AML-193 (cell line): Measurements from ENCODE around the gene DHX15.
"Not testable (repeated sequence)": the region's sequence is repeated elsewhere in the genome, so short reads cannot be mapped to it uniquely, and the experiment has no call there.

ENCODE experiments used
- DNase-seq, 2 experiments: peaks; one replicate each; lab custom pipeline; 2025; lab: John Stamatoyannopoulos, UW

DHX15 gene

GRCh38 chr4:24544208-24544988 lies 40.0 kb downstream of the DHX15 start:
- no peak for DNase-seq

DNA sequence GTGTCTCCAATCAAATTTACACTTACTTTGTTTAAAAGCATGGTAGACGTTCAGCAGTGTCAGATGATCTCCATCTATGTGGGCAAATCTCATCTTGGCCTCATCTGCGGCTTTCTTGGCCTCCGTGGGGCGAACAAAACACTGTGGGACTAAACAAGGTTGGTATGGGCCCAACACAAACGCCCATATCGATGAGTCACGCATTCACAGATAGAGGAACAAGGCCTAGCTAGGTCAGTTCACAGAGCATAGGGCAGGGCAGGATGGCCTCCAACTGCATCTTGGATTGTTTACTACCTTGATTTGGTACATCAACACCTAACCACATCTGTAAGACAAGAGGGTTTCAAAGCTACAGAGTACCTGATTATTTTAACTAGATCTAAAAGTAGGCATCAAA lies 47.3 kb downstream of the DHX15 start:
- no peak for DNase-seq

DNA sequence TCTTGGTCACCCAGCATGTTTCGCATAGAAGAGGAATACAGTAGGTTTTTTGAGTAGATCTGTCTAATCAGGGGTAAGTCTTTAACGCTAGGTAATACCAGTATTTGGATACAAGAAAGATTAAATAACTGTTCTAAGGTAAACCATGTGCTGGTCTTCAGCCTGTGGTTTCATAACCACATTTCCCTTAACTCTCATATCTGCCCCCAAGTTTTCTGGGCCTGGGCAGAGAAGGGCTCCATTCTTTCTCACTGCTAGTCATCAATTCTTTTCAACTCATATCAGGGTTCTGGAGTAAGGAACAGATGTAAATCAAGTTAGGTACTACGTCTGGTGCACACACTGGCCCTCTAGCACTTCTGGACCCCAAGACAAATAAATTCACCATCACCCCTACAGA lies 49.0 kb downstream of the DHX15 start:
- DNase-seq: no peak

DNA sequence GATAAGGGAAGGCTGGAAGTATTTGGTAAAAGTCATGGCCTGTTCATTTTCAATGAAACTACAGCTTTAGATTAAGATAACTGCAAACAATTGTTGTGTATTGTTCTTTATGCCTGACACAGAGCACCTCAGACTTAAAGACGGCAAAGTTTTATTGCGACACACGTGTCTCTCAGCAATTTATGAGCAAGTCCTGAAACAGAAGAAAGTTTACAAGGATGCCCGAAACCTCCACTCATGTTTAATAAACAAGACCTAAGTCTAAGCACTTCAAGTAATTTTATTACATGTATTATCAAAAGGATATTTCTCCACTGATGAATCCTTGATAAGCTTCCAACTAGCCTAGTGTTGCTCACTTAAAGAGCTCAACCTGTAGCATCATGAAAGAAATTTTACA lies 51.0 kb downstream of the DHX15 start:
- DNase-seq: no peak

DNA sequence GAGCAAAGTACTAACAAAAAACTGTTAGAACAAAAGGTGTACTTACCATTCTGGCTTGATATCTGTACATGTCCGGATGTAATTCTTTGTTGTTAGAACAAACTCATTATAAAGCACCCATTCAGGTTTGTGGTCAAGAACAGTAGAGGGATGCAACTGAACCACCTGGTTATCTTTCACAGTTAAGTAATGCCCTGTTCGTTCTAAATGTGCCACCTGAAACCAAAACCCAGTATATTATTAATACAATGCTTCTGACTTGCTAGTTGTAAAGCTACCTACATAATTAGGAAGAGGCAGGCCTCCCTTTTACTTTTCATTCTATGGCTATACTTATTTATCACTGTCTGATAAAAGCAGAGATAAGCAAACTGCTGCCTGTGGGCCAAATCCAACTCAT lies 54.8 kb downstream of the DHX15 start:
- no peak for DNase-seq

- DNase-seq: no peak
These were observed 57.0 kb downstream of the DHX15 start for GRCh38 chr4:24527371-24527770.

DNA sequence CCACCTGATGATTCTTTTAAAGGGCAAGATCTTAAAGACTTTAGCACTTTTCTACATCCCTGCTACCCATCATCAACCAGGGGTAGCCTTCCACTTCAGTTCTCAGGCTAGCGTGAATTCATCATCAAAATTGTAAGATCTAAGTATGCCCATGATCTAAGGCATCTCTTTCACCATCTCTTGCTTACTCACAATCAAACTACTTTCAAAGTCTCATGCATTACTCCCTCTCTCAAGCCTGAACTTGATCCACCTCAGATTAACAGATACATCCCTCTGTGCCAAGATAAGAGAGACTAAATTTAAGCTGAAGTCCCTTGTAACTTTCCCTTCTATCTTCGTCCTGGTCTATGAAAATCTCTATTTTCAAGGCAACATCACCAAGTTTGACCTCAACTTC lies 62.8 kb downstream of the DHX15 start:
- DNase-seq: no peak

DNA sequence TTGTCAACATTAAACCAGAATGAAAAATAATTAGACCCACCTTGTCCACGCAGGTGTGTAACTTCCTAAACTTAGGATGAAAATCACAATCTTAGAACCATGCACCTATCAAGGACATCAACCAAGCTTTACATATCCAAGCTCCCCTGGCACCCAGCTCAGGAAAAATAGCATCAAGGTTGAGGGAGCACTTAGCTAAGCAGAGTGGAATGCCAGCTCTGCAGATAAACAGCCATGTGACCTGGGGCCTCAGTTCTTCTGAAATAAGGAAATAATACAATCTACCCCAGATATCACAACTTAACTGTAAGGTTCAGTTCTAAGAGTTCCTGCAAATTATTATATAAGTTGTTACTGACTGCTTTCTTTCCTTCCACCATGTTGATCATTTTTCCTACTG lies 64.7 kb downstream of the DHX15 start:
- DNase-seq: no peak

DNA sequence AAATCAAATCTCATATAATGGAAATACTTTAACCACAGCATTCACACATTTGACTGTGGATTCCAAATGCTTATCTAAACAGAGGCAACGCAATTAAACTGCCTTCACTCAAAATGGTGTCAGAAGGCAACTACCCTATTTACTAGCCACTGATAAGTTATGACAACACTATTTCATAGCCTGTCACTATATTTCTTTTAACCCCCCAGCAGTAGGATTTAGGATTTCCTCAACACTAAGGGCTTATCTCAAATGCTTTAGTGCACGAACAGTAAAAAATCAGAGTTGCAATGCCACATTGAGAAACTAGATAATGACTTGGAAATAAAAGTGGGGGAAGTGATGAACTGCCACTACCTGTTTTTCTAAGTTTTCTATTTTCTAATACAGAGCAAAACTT lies 66.7 kb downstream of the DHX15 start:
- no peak for DNase-seq

DNA sequence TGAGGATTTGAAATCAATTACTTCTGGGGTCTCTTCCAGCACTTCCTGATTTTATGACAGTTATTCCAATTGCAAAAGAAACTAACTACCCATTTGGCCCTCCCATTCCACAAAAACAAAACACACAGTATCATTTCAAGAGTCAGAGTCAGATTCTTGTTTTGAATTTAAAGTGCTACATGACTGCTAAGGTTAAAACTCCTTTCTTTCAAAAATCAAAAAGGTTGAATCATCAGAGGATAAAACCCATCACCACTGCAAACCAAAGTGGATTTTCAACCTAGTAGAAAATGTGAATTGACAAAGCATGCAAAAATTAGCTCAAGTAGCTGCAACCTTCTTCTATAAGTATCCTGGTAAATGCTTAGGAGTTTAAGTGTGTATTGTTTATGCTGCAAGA lies 67.4 kb downstream of the DHX15 start:
- no peak for DNase-seq

DNA sequence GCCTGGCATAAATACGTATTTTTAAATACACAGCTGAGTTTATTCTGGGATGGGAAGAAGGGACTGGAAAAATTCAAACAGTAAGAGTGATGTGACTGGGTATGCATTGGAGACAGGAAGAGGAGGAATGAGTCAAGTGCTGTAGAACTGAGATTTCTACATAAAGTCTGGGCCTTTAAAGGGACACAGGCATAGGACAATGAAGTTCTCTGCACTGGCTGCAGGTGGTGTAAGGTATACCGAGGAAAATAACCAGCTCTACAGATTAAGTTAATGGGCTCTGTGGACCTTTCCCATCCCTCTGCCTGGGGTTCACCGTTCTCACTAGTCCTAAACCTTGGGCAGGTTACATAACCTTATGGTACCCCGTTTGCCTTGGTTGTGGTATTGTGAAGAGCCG lies 68.7 kb downstream of the DHX15 start:
- no peak for DNase-seq

GRCh38 chr4:24514808-24515207 lies 69.5 kb downstream of the DHX15 start:
- DNase-seq: no peak

- DNase-seq: no peak
These were observed 70.6 kb downstream of the DHX15 start for GRCh38 chr4:24513718-24514117.

DNA sequence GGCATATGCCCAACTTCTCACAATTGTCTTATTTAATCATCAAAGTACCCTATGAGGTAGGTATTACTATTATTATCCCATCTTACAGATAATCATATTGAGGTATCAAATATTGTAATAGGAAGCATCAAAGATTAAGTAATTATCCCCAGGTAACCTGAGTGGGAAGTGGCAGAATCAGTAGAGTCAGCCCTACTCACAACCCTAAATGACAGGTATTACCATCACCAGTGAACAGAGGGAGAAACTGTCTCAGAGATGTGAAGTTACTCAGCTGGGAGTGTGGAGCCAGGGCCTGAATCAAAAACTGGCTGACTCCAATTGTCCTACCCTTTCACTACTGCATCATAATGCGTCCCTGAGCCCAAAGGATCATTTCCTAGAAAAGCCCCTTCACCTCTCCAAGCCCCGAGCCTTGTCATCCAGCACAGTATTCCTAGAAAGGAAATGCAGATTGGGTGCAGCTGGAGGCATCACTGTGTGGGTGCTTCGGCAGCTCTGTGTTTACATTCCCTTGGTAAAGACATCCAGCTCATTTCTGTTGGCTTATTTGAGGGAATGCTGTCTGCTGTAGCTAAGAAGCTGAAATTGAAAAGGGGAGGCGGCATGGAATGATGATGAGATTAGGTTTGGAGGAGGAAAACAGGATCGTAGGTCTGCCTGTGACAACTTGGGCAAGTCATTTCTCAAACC lies 72.8 kb downstream of the DHX15 start:
- no peak for DNase-seq

- no peak for DNase-seq
These were observed 74.3 kb downstream of the DHX15 start for GRCh38 chr4:24510091-24510490.

DNA sequence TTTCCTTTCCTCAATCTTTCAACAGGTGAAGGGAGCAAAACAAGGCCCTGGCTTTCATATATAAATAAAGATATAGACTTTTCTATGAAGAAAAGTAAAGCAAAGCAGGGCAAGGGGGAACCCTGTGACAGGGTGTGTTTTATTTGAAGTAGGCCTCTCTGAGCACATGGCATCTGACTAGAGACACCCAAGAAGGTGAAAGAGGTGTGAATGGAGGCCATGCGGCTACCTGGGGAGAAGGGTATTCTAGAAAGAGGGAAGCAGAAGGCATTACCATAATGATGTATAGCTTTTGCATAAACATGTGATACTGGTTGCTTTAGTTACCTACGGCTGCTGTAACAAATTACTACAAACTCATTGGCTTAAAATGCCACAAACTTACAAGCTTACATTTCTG lies 75.8 kb downstream of the DHX15 start:
- no peak for DNase-seq

- DNase-seq: no peak
These were observed 76.9 kb downstream of the DHX15 start for GRCh38 chr4:24507439-24507838.

DNA sequence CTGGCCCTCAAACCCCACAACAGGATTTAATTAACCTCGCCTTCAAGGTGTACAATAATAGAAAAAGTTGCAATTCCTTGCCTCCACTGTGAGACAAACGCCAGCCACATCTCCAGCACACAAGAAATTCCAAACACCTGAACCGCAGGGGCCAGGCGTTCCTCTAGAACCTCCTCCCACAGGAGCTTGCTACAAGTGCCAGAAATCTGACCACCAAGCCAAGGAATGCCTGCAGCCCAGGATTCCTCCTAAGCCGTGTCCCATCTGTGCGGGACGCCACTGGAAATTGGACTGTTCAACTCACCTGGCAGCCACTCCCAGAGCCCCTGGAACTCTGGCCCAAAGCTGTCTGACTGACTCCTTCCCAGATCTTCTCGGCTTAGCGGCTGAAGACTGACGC lies 81.3 kb downstream of the DHX15 start:
- DNase-seq: not testable (repeated sequence)

GRCh38 chr4:24497221-24497620 lies 87.1 kb downstream of the DHX15 start:
- DNase-seq: no peak

DNA sequence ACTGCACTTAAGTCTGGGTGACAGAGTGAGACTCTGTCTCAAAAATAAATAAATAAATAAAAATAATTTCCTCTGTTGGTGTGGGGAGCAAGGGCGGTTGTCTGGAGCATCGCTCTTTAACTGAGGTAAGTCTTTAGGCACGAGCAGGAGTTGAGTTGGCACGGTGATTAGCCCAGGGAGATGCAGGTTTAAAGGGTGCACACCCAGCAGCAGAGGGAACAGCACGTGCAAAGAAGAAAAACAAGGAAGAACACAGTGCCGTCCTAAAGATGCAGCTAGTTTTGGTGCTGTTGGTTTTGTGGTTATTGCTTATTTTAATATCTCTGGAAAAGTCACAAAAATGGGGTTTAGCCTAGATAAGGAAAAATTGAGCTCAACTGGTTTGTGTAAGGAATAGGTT lies 87.8 kb downstream of the DHX15 start:
- no peak for DNase-seq

DNA sequence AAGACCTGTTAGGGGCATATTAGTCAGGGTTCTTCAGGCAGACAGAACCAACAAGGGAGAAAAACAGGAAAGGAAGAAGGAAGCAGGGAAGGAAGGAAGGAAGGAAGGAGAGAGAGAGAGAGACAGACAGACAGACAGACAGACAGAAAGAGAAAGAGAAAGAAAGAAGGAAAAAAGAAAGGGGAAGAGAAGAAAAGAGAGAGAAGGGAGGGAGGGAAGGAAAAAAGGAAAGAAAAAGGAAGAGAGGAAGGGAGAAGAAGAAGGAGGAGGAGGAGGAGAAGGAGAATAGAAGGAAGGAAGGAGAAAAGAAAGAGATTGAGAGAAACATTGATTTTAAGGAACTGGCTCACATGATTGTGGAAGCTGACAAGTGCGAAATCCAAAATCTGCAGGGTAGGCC lies 89.0 kb downstream of the DHX15 start:
- DNase-seq: no peak

DNA sequence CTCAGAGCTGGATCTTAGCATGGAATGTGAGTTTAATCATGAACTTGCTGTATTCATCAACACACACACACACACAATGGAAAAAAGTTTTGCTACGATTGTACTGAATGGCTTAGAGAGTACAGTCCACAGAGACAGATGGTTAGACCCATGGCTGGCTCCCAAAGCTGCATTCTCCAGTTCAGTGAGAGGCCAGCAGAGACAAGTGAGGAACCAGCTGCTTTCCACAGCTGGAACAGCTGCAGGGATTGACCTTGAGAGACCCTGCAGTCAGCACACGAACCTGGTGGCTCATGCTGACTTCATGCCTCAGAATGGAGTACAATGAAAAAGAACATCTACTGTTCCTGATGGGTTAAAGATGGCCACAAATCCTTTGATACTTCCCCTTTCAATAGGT lies 94.5 kb downstream of the DHX15 start:
- no peak for DNase-seq

DNA sequence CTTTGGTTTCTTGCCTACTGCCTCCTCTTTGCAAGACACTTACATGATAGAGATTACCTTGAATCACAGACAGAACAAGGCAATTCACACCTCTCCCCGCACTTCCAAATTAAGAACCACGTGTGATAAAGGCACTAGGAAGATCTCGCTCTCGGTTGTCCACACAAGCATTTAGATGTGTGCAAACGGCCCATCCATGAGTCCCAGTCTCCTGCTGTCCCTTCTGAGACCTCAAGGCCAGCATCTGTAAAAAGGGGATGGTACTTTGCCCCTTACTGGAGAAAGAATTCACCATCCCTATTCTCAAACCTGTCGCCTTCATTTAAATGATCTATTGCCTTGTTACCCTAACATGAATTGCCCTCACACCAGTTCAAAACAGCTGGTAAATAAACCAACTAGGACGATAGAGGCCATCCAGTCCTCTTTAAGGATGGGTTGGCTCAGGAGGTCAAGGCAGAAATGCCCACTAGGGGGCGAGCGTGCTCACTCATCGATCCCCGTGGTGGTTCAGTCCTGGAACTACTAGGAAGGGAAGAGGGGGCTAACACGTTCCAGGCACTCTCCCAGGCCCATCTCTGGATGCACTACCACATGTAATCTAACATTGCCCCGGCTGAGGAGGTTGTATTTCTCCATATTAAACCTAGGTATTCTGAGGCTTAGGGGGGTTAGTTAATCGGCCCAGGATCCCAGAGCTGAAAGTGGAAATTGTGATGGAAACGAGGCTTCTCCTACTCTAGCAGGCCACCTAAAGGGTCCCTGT lies 95.8 kb downstream of the DHX15 start:
- DNase-seq: peak; percentile 22 to 31
